ENCODE data around the gene RUNX2.

Gene RUNX2

GRCh38 chr6:45377554-45378333 is 49.6 kb downstream of the RUNX2 start, which contains the start of gene SUPT3H:
SUPT3H (minus strand) TSS chr6:45377934.
- H3K4me3 ChIP-seq (ENCODE audit: low read length): peak within 1 kb of the TSS; percentile 95
- WGBS: under 1% methylated on average over 74 of the region's 75 CpGs
- peak within 1 kb of the TSS; percentile 92 for H3K27ac ChIP-seq (ENCODE audit: low read depth, low read length)
- peaks cover 17% of the 10 kb centered on the region for H3K4me1 ChIP-seq (ENCODE audit: insufficient read depth, low read length)
- peak within 1 kb of the TSS; percentile 89 for H3K9ac ChIP-seq (ENCODE audit: low read depth, low read length)
- no peaks in the 10 kb centered on the region for H3K9me3 ChIP-seq (ENCODE audit: insufficient read depth, low read depth, low read length)
- H3K36me3 ChIP-seq (ENCODE audit: insufficient read depth, low read length): no peaks in the 10 kb centered on the region
- no peaks in the 10 kb centered on the region for H3K27me3 ChIP-seq (ENCODE audit: insufficient read depth, low read length)

- H3K36me3 ChIP-seq (ENCODE audit: insufficient read depth, low read length): no peaks in the 10 kb centered on the region
- no peaks in the 10 kb centered on the region for H3K9me3 ChIP-seq (ENCODE audit: insufficient read depth, low read depth, low read length)
- H3K27ac ChIP-seq (ENCODE audit: low read depth, low read length): peak overlapping the region; percentile 92
- WGBS: 2% methylated on average over 17 of the region's 21 CpGs
- H3K27me3 ChIP-seq (ENCODE audit: insufficient read depth, low read length): no peaks in the 10 kb centered on the region
- peaks cover 17% of the 10 kb centered on the region for H3K4me1 ChIP-seq (ENCODE audit: insufficient read depth, low read length)
- peak overlapping the region; percentile 95 for H3K4me3 ChIP-seq (ENCODE audit: low read length)
- peak overlapping the region; percentile 89 for H3K9ac ChIP-seq (ENCODE audit: low read depth, low read length)
Measured at GRCh38 chr6:45378334-45378926, 50.3 kb downstream of the RUNX2 start.

- peaks cover 7% of the 10 kb centered on the region; the same call in 1 of the 2 replicates for H3K4me1 ChIP-seq (ENCODE audit: insufficient read depth, low read length)
- no peak overlapping the region for H3K27ac ChIP-seq (ENCODE audit: low read depth, low read length)
- no peak overlapping the region for H3K9ac ChIP-seq (ENCODE audit: low read depth, low read length)
- H3K27me3 ChIP-seq (ENCODE audit: insufficient read depth, low read length): no peaks in the 10 kb centered on the region
- H3K36me3 ChIP-seq (ENCODE audit: insufficient read depth, low read length): no peaks in the 10 kb centered on the region
- no peaks in the 10 kb centered on the region for H3K9me3 ChIP-seq (ENCODE audit: insufficient read depth, low read depth, low read length)
- H3K4me3 ChIP-seq (ENCODE audit: low read length): no peak overlapping the region
- 91% methylated on average over 2 of the region's 2 CpGs for WGBS
Measured at GRCh38 chr6:45382391-45382790, 54.3 kb downstream of the RUNX2 start.

GRCh38 chr6:45386501-45386900 is 58.4 kb downstream of the RUNX2 start:
- no peak overlapping the region for H3K27ac ChIP-seq (ENCODE audit: low read depth, low read length)
- H3K9me3 ChIP-seq (ENCODE audit: insufficient read depth, low read depth, low read length): no peaks in the 10 kb centered on the region
- H3K9ac ChIP-seq (ENCODE audit: low read depth, low read length): no peak overlapping the region
- no peaks in the 10 kb centered on the region for H3K36me3 ChIP-seq (ENCODE audit: insufficient read depth, low read length)
- WGBS: 93% methylated on average over 3 of the region's 3 CpGs
- H3K27me3 ChIP-seq (ENCODE audit: insufficient read depth, low read length): no peaks in the 10 kb centered on the region
- H3K4me3 ChIP-seq (ENCODE audit: low read length): no peak overlapping the region
- H3K4me1 ChIP-seq (ENCODE audit: insufficient read depth, low read length): no peaks in the 10 kb centered on the region

- H3K36me3 ChIP-seq (ENCODE audit: insufficient read depth, low read length): no peaks in the 10 kb centered on the region
- H3K9ac ChIP-seq (ENCODE audit: low read depth, low read length): no peak overlapping the region
- H3K4me1 ChIP-seq (ENCODE audit: insufficient read depth, low read length): no peaks in the 10 kb centered on the region
- 95% methylated on average over 5 of the region's 5 CpGs for WGBS
- H3K27ac ChIP-seq (ENCODE audit: low read depth, low read length): no peak overlapping the region
- no peak overlapping the region for H3K4me3 ChIP-seq (ENCODE audit: low read length)
- no peaks in the 10 kb centered on the region for H3K9me3 ChIP-seq (ENCODE audit: insufficient read depth, low read depth, low read length)
- H3K27me3 ChIP-seq (ENCODE audit: insufficient read depth, low read length): no peaks in the 10 kb centered on the region
Measured at GRCh38 chr6:45387236-45387635, 59.1 kb downstream of the RUNX2 start.

- Histone ChIP-seq H3K4me3 (ENCODE audit: low read length) (no peak overlapping the region), H3K27me3 (ENCODE audit: insufficient read depth, low read length) (no peaks in the 10 kb centered on the region), H3K9me3 (ENCODE audit: insufficient read depth, low read depth, low read length) (no peaks in the 10 kb centered on the region), H3K27ac (ENCODE audit: low read depth, low read length) (no peak overlapping the region), H3K9ac (ENCODE audit: low read depth, low read length) (no peak overlapping the region), H3K4me1 (ENCODE audit: insufficient read depth, low read length) (no peaks in the 10 kb centered on the region), H3K36me3 (ENCODE audit: insufficient read depth, low read length) (no peaks in the 10 kb centered on the region)
- WGBS: 79% methylated on average over 3 of the region's 3 CpGs
Measured at GRCh38 chr6:45388328-45388727, 60.2 kb downstream of the RUNX2 start.

- H3K4me3 ChIP-seq (ENCODE audit: low read length): no peak overlapping the region
- H3K27me3 ChIP-seq (ENCODE audit: insufficient read depth, low read length): no peaks in the 10 kb centered on the region
- H3K9ac ChIP-seq (ENCODE audit: low read depth, low read length): no peak overlapping the region
- WGBS: 93% methylated on average over 3 of the region's 4 CpGs
- H3K27ac ChIP-seq (ENCODE audit: low read depth, low read length): no peak overlapping the region
- H3K4me1 ChIP-seq (ENCODE audit: insufficient read depth, low read length): no peaks in the 10 kb centered on the region
- no peaks in the 10 kb centered on the region for H3K9me3 ChIP-seq (ENCODE audit: insufficient read depth, low read depth, low read length)
- no peaks in the 10 kb centered on the region for H3K36me3 ChIP-seq (ENCODE audit: insufficient read depth, low read length)
Measured at GRCh38 chr6:45394586-45395095, 66.5 kb downstream of the RUNX2 start.

GRCh38 chr6:45398075-45398813 is 70.1 kb downstream of the RUNX2 start:
- Histone ChIP-seq H3K4me1 (ENCODE audit: insufficient read depth, low read length) (no peaks in the 10 kb centered on the region), H3K36me3 (ENCODE audit: insufficient read depth, low read length) (no peaks in the 10 kb centered on the region)
- 90% methylated on average over 2 of the region's 2 CpGs for WGBS

GRCh38 chr6:45400021-45400420 is 71.9 kb downstream of the RUNX2 start:
- H3K27ac ChIP-seq (ENCODE audit: low read depth, low read length): no peak overlapping the region
- H3K4me3 ChIP-seq (ENCODE audit: low read length): no peak overlapping the region
- no peak overlapping the region for H3K9ac ChIP-seq (ENCODE audit: low read depth, low read length)
- no peaks in the 10 kb centered on the region for H3K9me3 ChIP-seq (ENCODE audit: insufficient read depth, low read depth, low read length)
- no peaks in the 10 kb centered on the region for H3K4me1 ChIP-seq (ENCODE audit: insufficient read depth, low read length)
- WGBS: 96% methylated on average over 2 of the region's 2 CpGs
- H3K36me3 ChIP-seq (ENCODE audit: insufficient read depth, low read length): no peaks in the 10 kb centered on the region
- H3K27me3 ChIP-seq (ENCODE audit: insufficient read depth, low read length): no peaks in the 10 kb centered on the region

More at GRCh38 chr6:45398075-45398813, 70.1 kb downstream of the RUNX2 start:
- no peak overlapping the region for H3K4me3 ChIP-seq (ENCODE audit: low read length)
- no peaks in the 10 kb centered on the region for H3K27me3 ChIP-seq (ENCODE audit: insufficient read depth, low read length)
- no peak overlapping the region for H3K9ac ChIP-seq (ENCODE audit: low read depth, low read length)
- no peaks in the 10 kb centered on the region for H3K9me3 ChIP-seq (ENCODE audit: insufficient read depth, low read depth, low read length)
- H3K27ac ChIP-seq (ENCODE audit: low read depth, low read length): no peak overlapping the region

- Histone ChIP-seq H3K27me3 (ENCODE audit: insufficient read depth, low read length) (peaks cover 8% of the 10 kb centered on the region), H3K4me3 (ENCODE audit: low read length) (no peak overlapping the region), H3K36me3 (ENCODE audit: insufficient read depth, low read length) (no peaks in the 10 kb centered on the region), H3K4me1 (ENCODE audit: insufficient read depth, low read length) (no peaks in the 10 kb centered on the region), H3K27ac (ENCODE audit: low read depth, low read length) (no peak overlapping the region), H3K9ac (ENCODE audit: low read depth, low read length) (no peak overlapping the region), H3K9me3 (ENCODE audit: insufficient read depth, low read depth, low read length) (no peaks in the 10 kb centered on the region)
- 93% methylated on average over 5 of the region's 5 CpGs for WGBS
Measured at GRCh38 chr6:45411959-45412358, 83.8 kb downstream of the RUNX2 start.

- no peak overlapping the region for H3K4me3 ChIP-seq (ENCODE audit: low read length)
- peaks cover 7% of the 10 kb centered on the region for H3K4me1 ChIP-seq (ENCODE audit: insufficient read depth, low read length)
- no peaks in the 10 kb centered on the region for H3K9me3 ChIP-seq (ENCODE audit: insufficient read depth, low read depth, low read length)
- WGBS: 43% methylated on average over 2 of the region's 2 CpGs
- no peaks in the 10 kb centered on the region for H3K36me3 ChIP-seq (ENCODE audit: insufficient read depth, low read length)
- H3K27ac ChIP-seq (ENCODE audit: low read depth, low read length): no peak overlapping the region
- peaks cover 41% of the 10 kb centered on the region for H3K27me3 ChIP-seq (ENCODE audit: insufficient read depth, low read length)
- H3K9ac ChIP-seq (ENCODE audit: low read depth, low read length): no peak overlapping the region
Measured at GRCh38 chr6:45415315-45415714, 87.2 kb downstream of the RUNX2 start.

All from HUES64 (cell line).